Gastrocnemius medialis (tissue), 4 donors: ENCODE results near the gene MXRA8. TPM values are rescaled to one million over a fixed set of nuclear protein-coding genes. Genes with fewer than 3 reads are reported as not detected.
A peak's percentile ranks its signal among the peaks of the same experiment; 100 is the strongest.

ENCODE experiments used
- ATAC-seq, 2 donors: fragments of 150-250 bp; one replicate each; pipeline ENCODE4 v1.9.1; 2016
- DNase-seq, 2 donors: peaks; one replicate each; pipeline ENCODE4 v3.0.0-alpha.2; 2019
- H3K27ac ChIP-seq, 4 donors: fragments of 200-600 bp; sonication (generic); 1 replicate in 1 of 4; 2 replicates in 3 of 4; pipeline ENCODE4 v1.5.1; 2016 to 2018; ENCODE audit warnings: mild to moderate bottlenecking in 2 of 4, moderate library complexity in 1 of 4
- H3K27me3 ChIP-seq, 3 donors: fragments of 200-600 bp; sonication (generic) in 2 of 3; 1 replicate in 1 of 3; 2 replicates in 2 of 3; pipeline versions ENCODE4 v1.5.1 to v1.6.0; 2016 to 2019; ENCODE audit warnings: mild to moderate bottlenecking in 1 of 3, moderate library complexity in 1 of 3
- H3K36me3 ChIP-seq, 2 donors: fragments of 200-600 bp; sonication (generic) in 1 of 2; one replicate each; pipeline ENCODE4 v1.5.1; 2017 to 2018
- H3K4me1 ChIP-seq, 2 donors: fragments of 200-600 bp; sonication (generic) in 1 of 2; one replicate each; pipeline ENCODE4 v1.5.1; 2016 to 2017; ENCODE audit warnings: mild to moderate bottlenecking in 2 of 2
- H3K4me3 ChIP-seq, 4 donors: fragments of 200-600 bp; sonication (generic) in 3 of 4; 1 replicate in 1 of 4; 2 replicates in 3 of 4; pipeline ENCODE4 v1.5.1; 2016 to 2019; ENCODE audit warnings: mild to moderate bottlenecking in 2 of 4
- H3K9me3 ChIP-seq, 3 donors: fragments of 200-600 bp; sonication (generic) in 2 of 3; 1 replicate in 1 of 3; 2 replicates in 2 of 3; pipeline ENCODE4 v1.5.1; 2016 to 2019
- CTCF ChIP-seq, 5 experiments: fragments of 450-650 bp in 3 of 5; fragments of 200-600 bp in 2 of 5; sonication (generic) in 2 of 5; IDR thresholded peaks in 4 of 5; conservative IDR thresholded peaks in 1 of 5; 1 replicate in 4 of 5; 2 replicates in 1 of 5; pipeline ENCODE4 v1.5.1; 2016 to 2019; ENCODE audit warnings: antibody characterized with exemption in 5 of 5, mild to moderate bottlenecking in 3 of 5, moderate library complexity in 3 of 5
- POLR2A ChIP-seq, 2 donors: fragments of 450-650 bp; IDR thresholded peaks; one replicate each; pipeline ENCODE4 v1.6.1; 2017; ENCODE audit warnings: antibody characterized with exemption in 2 of 2, mild to moderate bottlenecking in 2 of 2, moderate library complexity in 2 of 2
- in situ Hi-C, 4 donors: fragments of 200-750 bp; cut with MboI; loops; one replicate each; pipeline versions ENCODE4 v1.15.0 to v1.8.0; 2017; ENCODE audit warnings: low sequenced_read_pairs in 4 of 4
- intact Hi-C: fragments of 100-400 bp; cut with DNase I; formaldehyde crosslinking; loops from one replicate; pipeline ENCODE4 v1.15.1; 2023; ENCODE audit warnings: low total_unique reads
- total RNA-seq, 4 donors: library from RNA; depleted of rRNA; stranded (reverse); fragments of >200 nt; gene quantifications; one replicate each; pipeline versions ENCODE4 v1.1.0 to v1.2.3, GENCODE V29; 2016

MXRA8 gene
- total RNA-seq, 4 donors from 2014 or later = 13.9 to 41.9 (median 34.2) TPM

- Histone ChIP-seq H3K4me1 (peaks cover 53 to 64% of the 10 kb centered on the region in 2 donors), H3K4me3 (peak overlapping the region in 1 of 4 donors; percentile 31), H3K36me3 (peaks cover 0 to 21% of the 10 kb centered on the region in 2 donors), H3K9me3 (no peaks in the 10 kb centered on the region), H3K27ac (peak overlapping the region in 1 of 4 donors; percentile 39), H3K27me3 (no peaks in the 10 kb centered on the region)
- intact Hi-C loops = no loop called here
- in situ Hi-C loops = no loop called here
- no peak for TF ChIP-seq CTCF (IDR thresholded peaks at IDR 0.05 in 4 of 5, conservative IDR thresholded peaks at IDR 0.05 in 1 of 5)
- TF ChIP-seq POLR2A (IDR thresholded peaks at IDR 0.05) = no peak
- DNase-seq (no peak), ATAC-seq (no peak)
Observed at GRCh38 chr1:1322952-1323351, 35.4 kb downstream of the MXRA8 start.

- peak overlapping the region in 1 of 4 donors; percentile 91 for H3K27ac ChIP-seq
- peaks cover 58 to 70% of the 10 kb centered on the region in 2 donors for H3K4me1 ChIP-seq
- in situ Hi-C loops = no loop called here
- DNase-seq (no peak), ATAC-seq (no peak)
- intact Hi-C loops = no loop called here
- TF ChIP-seq CTCF (IDR thresholded peaks at IDR 0.05 in 4 of 5, conservative IDR thresholded peaks at IDR 0.05 in 1 of 5) = no peak
- no peak for TF ChIP-seq POLR2A (IDR thresholded peaks at IDR 0.05)
- H3K36me3 ChIP-seq = peaks cover 0 to 16% of the 10 kb centered on the region in 2 donors
- no peaks in the 10 kb centered on the region for H3K27me3 ChIP-seq
- H3K9me3 ChIP-seq = no peaks in the 10 kb centered on the region
- no peak overlapping the region for H3K4me3 ChIP-seq
Observed at GRCh38 chr1:1322418-1322817, 35.9 kb downstream of the MXRA8 start.

GRCh38 chr1:1321477-1321876 lies 36.9 kb downstream of the MXRA8 start:
- ATAC-seq (no peak), DNase-seq (no peak)
- peak overlapping the region; percentile 5 to 91 (median 38) for H3K27ac ChIP-seq
- no peaks in the 10 kb centered on the region for H3K9me3 ChIP-seq
- TF ChIP-seq CTCF (IDR thresholded peaks at IDR 0.05 in 4 of 5, conservative IDR thresholded peaks at IDR 0.05 in 1 of 5) = no peak
- no peak for TF ChIP-seq POLR2A (IDR thresholded peaks at IDR 0.05)
- intact Hi-C loops (no loop called here), in situ Hi-C loops (no loop called here)
- no peak overlapping the region for H3K4me3 ChIP-seq
- H3K4me1 ChIP-seq = peaks cover 54 to 67% of the 10 kb centered on the region in 2 donors
- H3K36me3 ChIP-seq = peaks cover 0 to 19% of the 10 kb centered on the region in 2 donors
- no peaks in the 10 kb centered on the region for H3K27me3 ChIP-seq

- H3K4me1 ChIP-seq = peaks cover 48 to 60% of the 10 kb centered on the region in 2 donors
- TF ChIP-seq CTCF (IDR thresholded peaks at IDR 0.05 in 4 of 5, conservative IDR thresholded peaks at IDR 0.05 in 1 of 5) (no peak), POLR2A (IDR thresholded peaks at IDR 0.05) (no peak)
Observed at GRCh38 chr1:1320666-1321448, 37.5 kb downstream of the MXRA8 start.

More at GRCh38 chr1:1320666-1321448, 37.5 kb downstream of the MXRA8 start:
- H3K27me3 ChIP-seq = no peaks in the 10 kb centered on the region
- in situ Hi-C loops = no loop called here
- DNase-seq = no peak
- H3K4me3 ChIP-seq = no peak overlapping the region
- peaks cover 0 to 21% of the 10 kb centered on the region in 2 donors for H3K36me3 ChIP-seq
- no peak for ATAC-seq
- peak overlapping the region; percentile 5 to 91 (median 31) for H3K27ac ChIP-seq
- H3K9me3 ChIP-seq = no peaks in the 10 kb centered on the region
- intact Hi-C loops = no loop called here
